Body of pancreas (tissue), 4 donors: Measurements from ENCODE around the gene ZDHHC3. TPM values are rescaled to one million over a fixed set of nuclear protein-coding genes. Genes with fewer than 3 reads are reported as not detected.

Source experiments
- ATAC-seq: fragments of 150-250 bp; one replicate; pipeline ENCODE4 v1.9.1; 2016
- DNase-seq, 4 donors: peaks; one replicate each; pipeline ENCODE4 v3.0.0-alpha.2; 2019
- H3K27ac ChIP-seq, 4 donors: fragments of 200-600 bp; sonication (generic); 1 replicate in 3 of 4; 2 replicates in 1 of 4; pipeline versions ENCODE4 v1.5.1 to v1.6.1; 2016 to 2019; ENCODE audit warnings: mild to moderate bottlenecking in 1 of 4, mixed read lengths in 1 of 4, moderate library complexity in 1 of 4
- H3K27me3 ChIP-seq, 2 donors: fragments of 200-600 bp; sonication (generic); one replicate each; pipeline ENCODE4 v1.6.0; 2016; ENCODE audit warnings: mild to moderate bottlenecking in 1 of 2
- H3K36me3 ChIP-seq, 2 donors: fragments of 200-600 bp; sonication (generic); replicated peaks in 1 of 2; 2 replicates each; pipeline ENCODE4 v1.5.1; 2016; ENCODE audit warnings: low read depth in 2 of 2; ENCODE audit not compliant: insufficient read depth in 1 of 2
- H3K4me1 ChIP-seq: fragments of 200-600 bp; sonication (generic); one replicate; pipeline ENCODE4 v1.6.0; 2016
- H3K4me3 ChIP-seq, 2 donors: fragments of 200-600 bp; sonication (generic); 1 replicate in 1 of 2; 2 replicates in 1 of 2; pipeline ENCODE4 v1.5.1; 2016 to 2019
- H3K9me3 ChIP-seq, 3 donors: fragments of 200-600 bp; sonication (generic); 1 replicate in 2 of 3; 2 replicates in 1 of 3; pipeline ENCODE4 v1.5.1; 2016
- POLR2A ChIP-seq, 3 donors: fragments of 450-650 bp; IDR thresholded peaks; one replicate each; pipeline ENCODE4 v1.6.1; 2016; ENCODE audit warnings: antibody characterized with exemption in 3 of 3, mild to moderate bottlenecking in 2 of 3
- WGBS, 2 donors: methylation state at CpG; one replicate each; pipeline ENCODE4 v1.1.5; 2017; 5-methylcytosine and 5-hydroxymethylcytosine counted together
- intact Hi-C: fragments of 100-400 bp; cut with DNase I; formaldehyde crosslinking; loops from one replicate; pipeline ENCODE4 v1.15.1; 2023
- total RNA-seq, 2 donors: library from RNA; depleted of rRNA; stranded (reverse); fragments of >200 nt; gene quantifications; one replicate each; pipeline ENCODE4 v1.1.0, GENCODE V29; 2016
- TF ChIP-seq, protein P1 (sequence below), 7 experiments: fragments of 450-650 bp in 4 of 7; fragments of 200-600 bp in 3 of 7; sonication (generic) in 3 of 7; IDR thresholded peaks; one replicate each; pipeline ENCODE4 v1.5.1; 2016 to 2019; ENCODE audit warnings: antibody characterized with exemption in 7 of 7

Gene ZDHHC3
- total RNA-seq, 2 donors from 2014 or later = 32.2 to 32.3 TPM

DNA sequence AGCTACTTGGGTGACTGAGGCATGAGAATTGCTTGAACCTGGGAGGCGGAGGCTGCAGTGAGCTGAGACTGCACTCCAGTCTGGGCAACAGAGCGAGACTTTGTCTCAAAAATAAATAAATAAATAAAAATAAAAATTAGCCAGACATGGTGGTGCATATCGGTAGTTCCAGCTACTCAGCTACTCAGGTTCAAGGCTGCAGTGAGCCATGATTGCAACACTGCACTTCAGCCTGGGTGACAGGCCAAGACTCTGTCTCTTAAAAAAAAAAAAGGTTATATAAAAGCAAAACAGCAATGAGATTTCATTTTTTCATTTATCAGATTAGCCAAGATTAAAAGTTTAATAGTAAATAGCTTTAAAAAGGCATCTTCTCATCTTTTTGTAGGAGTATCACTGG lies 98.6 kb downstream of the ZDHHC3 start:
- no peak for DNase-seq
- WGBS, 2 donors = 68 to 70% methylated on average over 3 of the region's 3 CpGs
- Histone ChIP-seq H3K4me1 (no peaks in the 10 kb centered on the region), H3K4me3 (no peak overlapping the region), H3K27ac (no peak overlapping the region), H3K36me3 (no peaks in the 10 kb centered on the region), H3K27me3 (no peaks in the 10 kb centered on the region), H3K9me3 (no peaks in the 10 kb centered on the region)
- no peak for ATAC-seq
- intact Hi-C loops = no loop called here
- TF ChIP-seq, protein P1, sequence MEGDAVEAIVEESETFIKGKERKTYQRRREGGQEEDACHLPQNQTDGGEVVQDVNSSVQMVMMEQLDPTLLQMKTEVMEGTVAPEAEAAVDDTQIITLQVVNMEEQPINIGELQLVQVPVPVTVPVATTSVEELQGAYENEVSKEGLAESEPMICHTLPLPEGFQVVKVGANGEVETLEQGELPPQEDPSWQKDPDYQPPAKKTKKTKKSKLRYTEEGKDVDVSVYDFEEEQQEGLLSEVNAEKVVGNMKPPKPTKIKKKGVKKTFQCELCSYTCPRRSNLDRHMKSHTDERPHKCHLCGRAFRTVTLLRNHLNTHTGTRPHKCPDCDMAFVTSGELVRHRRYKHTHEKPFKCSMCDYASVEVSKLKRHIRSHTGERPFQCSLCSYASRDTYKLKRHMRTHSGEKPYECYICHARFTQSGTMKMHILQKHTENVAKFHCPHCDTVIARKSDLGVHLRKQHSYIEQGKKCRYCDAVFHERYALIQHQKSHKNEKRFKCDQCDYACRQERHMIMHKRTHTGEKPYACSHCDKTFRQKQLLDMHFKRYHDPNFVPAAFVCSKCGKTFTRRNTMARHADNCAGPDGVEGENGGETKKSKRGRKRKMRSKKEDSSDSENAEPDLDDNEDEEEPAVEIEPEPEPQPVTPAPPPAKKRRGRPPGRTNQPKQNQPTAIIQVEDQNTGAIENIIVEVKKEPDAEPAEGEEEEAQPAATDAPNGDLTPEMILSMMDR (IDR thresholded peaks at IDR 0.05) = no peak
- TF ChIP-seq POLR2A (IDR thresholded peaks at IDR 0.05) = no peak

DNA sequence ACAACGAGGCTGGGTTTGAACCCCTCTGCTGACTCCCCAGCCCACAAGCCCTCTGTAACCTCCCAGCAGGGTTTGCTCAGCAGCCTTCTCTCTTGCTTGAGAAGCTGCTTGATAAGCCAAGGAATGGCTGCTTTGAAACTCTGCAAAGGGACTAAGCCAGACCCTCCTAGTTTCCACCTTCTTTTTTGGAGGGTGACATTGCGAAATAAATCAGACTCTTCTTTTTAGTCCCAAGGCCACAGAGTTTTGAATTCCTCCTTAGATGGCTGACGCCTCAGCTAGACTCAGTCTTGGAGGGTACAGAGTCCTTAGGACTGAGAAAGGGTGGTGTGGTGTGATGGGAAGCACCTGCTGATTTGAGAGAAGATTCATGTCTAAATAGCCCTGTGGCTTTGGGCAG lies 100.4 kb downstream of the ZDHHC3 start:
- Histone ChIP-seq H3K27me3 (no peaks in the 10 kb centered on the region), H3K36me3 (no peaks in the 10 kb centered on the region), H3K27ac (no peak overlapping the region), H3K4me3 (no peak overlapping the region), H3K9me3 (no peaks in the 10 kb centered on the region), H3K4me1 (peaks cover 3% of the 10 kb centered on the region)
- no peak for DNase-seq
- WGBS, 2 donors = 48 to 61% methylated on average over 3 of the region's 3 CpGs
- intact Hi-C loops = no loop called here
- no peak for ATAC-seq
- TF ChIP-seq, protein P1 (IDR thresholded peaks at IDR 0.05) = no peak
- TF ChIP-seq POLR2A (IDR thresholded peaks at IDR 0.05) = no peak

Other genes starting within 250 kb of the ZDHHC3 start
- 1 to 10 TPM; 3.1 to 7.6 TPM for gene ZNF501, start 246.5 kb downstream of the ZDHHC3 start, total RNA-seq
- 10 to 100 TPM; 10.5 to 13.7 TPM for gene KIAA1143, start 214.6 kb downstream of the ZDHHC3 start, total RNA-seq
- under 1 TPM in 1 of 2 donors, not detected in 1; 0.78 TPM for gene KIF15, start 214.4 kb downstream of the ZDHHC3 start, total RNA-seq
- 10 to 100 TPM; 14.3 to 18.1 TPM for gene TMEM42, start 114.3 kb downstream of the ZDHHC3 start, total RNA-seq
- not detected for gene TGM4, start 101.6 kb downstream of the ZDHHC3 start, total RNA-seq
- gene EXOSC7, start 70 bp upstream of the ZDHHC3 start, total RNA-seq = 10 to 100 TPM; 18.2 to 33.6 TPM
- gene CLEC3B, start 50.1 kb upstream of the ZDHHC3 start, total RNA-seq = 10 to 100 TPM in 1 of 2 donors, 1 to 10 TPM in 1; 4.9 to 22.1 TPM
- gene CDCP1, start 170.2 kb upstream of the ZDHHC3 start, total RNA-seq = 1 to 10 TPM; 6.2 to 6.3 TPM